Esophagus squamous epithelium (tissue), 5 donors: ENCODE results near the gene SFTPD. TPM values are rescaled to one million over a fixed set of nuclear protein-coding genes. Genes with fewer than 3 reads are reported as not detected.
A peak's percentile ranks its signal among the peaks of the same experiment; 100 is the strongest.
"Not testable (repeated sequence)": the region's sequence is repeated elsewhere in the genome, so short reads cannot be mapped to it uniquely, and the experiment has no call there.

Experiments used
- DNase-seq: peaks from one replicate; lab custom pipeline; 2025; lab: John Stamatoyannopoulos, UW
- H3K27ac ChIP-seq, 4 donors: fragments of 200-600 bp; sonication (generic); one replicate each; pipeline ENCODE4 v1.5.1; 2016 to 2019; ENCODE audit warnings: mild to moderate bottlenecking in 1 of 4
- H3K27me3 ChIP-seq, 4 donors: fragments of 200-600 bp; sonication (generic); 1 replicate in 3 of 4; 2 replicates in 1 of 4; pipeline versions ENCODE4 v1.5.1 to v1.6.0; 2017 to 2021; ENCODE audit warnings: antibody characterized with exemption in 1 of 4
- H3K36me3 ChIP-seq, 3 donors: fragments of 200-600 bp; sonication (generic); one replicate each; pipeline ENCODE4 v1.5.1; 2016 to 2019
- H3K4me1 ChIP-seq, 3 donors: fragments of 200-600 bp; sonication (generic); one replicate each; pipeline ENCODE4 v1.5.1; 2017 to 2019
- H3K4me3 ChIP-seq, 4 donors: fragments of 200-600 bp; sonication (generic); 1 replicate in 3 of 4; 2 replicates in 1 of 4; pipeline ENCODE4 v1.5.1; 2016 to 2019; ENCODE audit warnings: mild to moderate bottlenecking in 2 of 4, moderate library complexity in 1 of 4
- H3K9me3 ChIP-seq, 3 donors: fragments of 200-600 bp; sonication (generic); one replicate each; pipeline ENCODE4 v1.5.1; 2016 to 2019
- POLR2A ChIP-seq, 4 donors: fragments of 450-650 bp; IDR thresholded peaks; one replicate each; pipeline ENCODE4 v1.6.1; 2017; ENCODE audit warnings: antibody characterized with exemption in 4 of 4, mild to moderate bottlenecking in 4 of 4, moderate library complexity in 3 of 4
- WGBS, 2 donors: methylation state at CpG; one replicate each; pipeline ENCODE4 v1.1.5; 2018; 5-methylcytosine and 5-hydroxymethylcytosine counted together
- intact Hi-C: fragments of 100-400 bp; cut with DNase I; formaldehyde crosslinking; loops from one replicate; pipeline ENCODE4 v1.15.0; 2022
- total RNA-seq, 4 donors: library from RNA; depleted of rRNA; stranded (reverse); fragments of >200 nt; gene quantifications; one replicate each; pipeline ENCODE4 v1.1.0, GENCODE V29; 2016
- TF ChIP-seq, protein P1 (sequence below), 6 experiments: fragments of 450-650 bp in 4 of 6; fragments of 200-600 bp in 2 of 6; sonication (generic) in 2 of 6; IDR thresholded peaks; one replicate each; pipeline ENCODE4 v1.5.1; 2016 to 2019; ENCODE audit warnings: antibody characterized with exemption in 6 of 6, mild to moderate bottlenecking in 4 of 6, moderate library complexity in 4 of 6
- donor health status: DM: yes; HTN: yes; CAD: no.

The SFTPD gene
- total RNA-seq, 4 donors from 2014 or later = 0.83 to 1.2 (median 1.0) TPM

DNA sequence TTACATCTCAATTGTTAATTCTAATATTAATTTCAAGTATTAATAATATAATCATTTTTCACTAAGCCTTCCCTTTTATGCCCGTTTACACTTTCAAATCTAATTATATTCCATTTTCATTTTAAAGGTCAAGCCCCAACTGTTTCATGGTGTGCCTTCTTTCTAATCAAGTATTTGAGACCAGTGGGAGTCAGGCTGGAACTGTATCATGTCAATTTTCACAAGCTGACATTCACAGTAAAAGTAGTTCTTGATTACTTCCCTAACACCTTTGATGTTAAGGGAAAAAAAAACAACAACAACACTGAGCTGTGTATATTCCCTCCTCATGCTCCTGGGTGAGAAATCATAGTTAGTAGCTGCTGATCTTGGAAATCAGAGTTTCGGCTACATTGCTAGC is 38.1 kb downstream of the SFTPD start:
- Histone ChIP-seq H3K4me1 (no peaks in the 10 kb centered on the region), H3K9me3 (no peaks in the 10 kb centered on the region), H3K27me3 (peaks cover 0 to 7% (median 0%) of the 10 kb centered on the region in 4 donors), H3K27ac (no peak overlapping the region), H3K4me3 (no peak overlapping the region), H3K36me3 (no peaks in the 10 kb centered on the region)
- intact Hi-C loops = no loop called here
- WGBS, 2 donors = 74 to 79% methylated on average over 2 of the region's 2 CpGs
- DNase-seq = no peak
- TF ChIP-seq, protein P1, sequence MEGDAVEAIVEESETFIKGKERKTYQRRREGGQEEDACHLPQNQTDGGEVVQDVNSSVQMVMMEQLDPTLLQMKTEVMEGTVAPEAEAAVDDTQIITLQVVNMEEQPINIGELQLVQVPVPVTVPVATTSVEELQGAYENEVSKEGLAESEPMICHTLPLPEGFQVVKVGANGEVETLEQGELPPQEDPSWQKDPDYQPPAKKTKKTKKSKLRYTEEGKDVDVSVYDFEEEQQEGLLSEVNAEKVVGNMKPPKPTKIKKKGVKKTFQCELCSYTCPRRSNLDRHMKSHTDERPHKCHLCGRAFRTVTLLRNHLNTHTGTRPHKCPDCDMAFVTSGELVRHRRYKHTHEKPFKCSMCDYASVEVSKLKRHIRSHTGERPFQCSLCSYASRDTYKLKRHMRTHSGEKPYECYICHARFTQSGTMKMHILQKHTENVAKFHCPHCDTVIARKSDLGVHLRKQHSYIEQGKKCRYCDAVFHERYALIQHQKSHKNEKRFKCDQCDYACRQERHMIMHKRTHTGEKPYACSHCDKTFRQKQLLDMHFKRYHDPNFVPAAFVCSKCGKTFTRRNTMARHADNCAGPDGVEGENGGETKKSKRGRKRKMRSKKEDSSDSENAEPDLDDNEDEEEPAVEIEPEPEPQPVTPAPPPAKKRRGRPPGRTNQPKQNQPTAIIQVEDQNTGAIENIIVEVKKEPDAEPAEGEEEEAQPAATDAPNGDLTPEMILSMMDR (IDR thresholded peaks at IDR 0.05) = no peak

DNA sequence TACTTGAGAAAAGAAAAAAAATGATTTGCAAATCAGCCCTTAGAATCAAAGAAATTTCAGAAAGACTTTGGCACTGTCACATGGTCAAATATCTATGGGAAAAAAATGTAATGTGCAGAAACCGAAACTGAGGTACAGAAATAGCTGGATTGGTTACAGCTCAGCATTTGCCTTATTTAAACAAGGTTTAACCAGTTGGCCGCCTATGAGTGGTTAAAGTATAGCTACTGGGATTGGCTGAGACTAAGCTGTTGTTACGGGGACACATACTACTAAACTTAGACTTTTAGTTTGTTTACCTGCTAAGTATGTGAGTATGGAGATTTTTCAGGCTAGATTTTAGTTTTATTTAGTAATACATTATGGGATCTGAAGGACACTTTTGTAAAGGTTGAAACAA is 38.6 kb downstream of the SFTPD start:
- H3K9me3 ChIP-seq = no peaks in the 10 kb centered on the region
- H3K27me3 ChIP-seq = peaks cover 0 to 12% (median 0%) of the 10 kb centered on the region in 4 donors
- no peak overlapping the region for H3K4me3 ChIP-seq
- no peak for DNase-seq
- H3K4me1 ChIP-seq = peaks cover 0 to 3% (median 0%) of the 10 kb centered on the region in 3 donors
- no peak for TF ChIP-seq POLR2A (IDR thresholded peaks at IDR 0.05)
- TF ChIP-seq, protein P1 (IDR thresholded peaks at IDR 0.05) = no peak
- 50 to 62% methylated on average over 3 of the region's 3 CpGs for WGBS, 2 donors
- intact Hi-C loops = no loop called here
- no peaks in the 10 kb centered on the region for H3K36me3 ChIP-seq
- H3K27ac ChIP-seq = no peak overlapping the region

DNA sequence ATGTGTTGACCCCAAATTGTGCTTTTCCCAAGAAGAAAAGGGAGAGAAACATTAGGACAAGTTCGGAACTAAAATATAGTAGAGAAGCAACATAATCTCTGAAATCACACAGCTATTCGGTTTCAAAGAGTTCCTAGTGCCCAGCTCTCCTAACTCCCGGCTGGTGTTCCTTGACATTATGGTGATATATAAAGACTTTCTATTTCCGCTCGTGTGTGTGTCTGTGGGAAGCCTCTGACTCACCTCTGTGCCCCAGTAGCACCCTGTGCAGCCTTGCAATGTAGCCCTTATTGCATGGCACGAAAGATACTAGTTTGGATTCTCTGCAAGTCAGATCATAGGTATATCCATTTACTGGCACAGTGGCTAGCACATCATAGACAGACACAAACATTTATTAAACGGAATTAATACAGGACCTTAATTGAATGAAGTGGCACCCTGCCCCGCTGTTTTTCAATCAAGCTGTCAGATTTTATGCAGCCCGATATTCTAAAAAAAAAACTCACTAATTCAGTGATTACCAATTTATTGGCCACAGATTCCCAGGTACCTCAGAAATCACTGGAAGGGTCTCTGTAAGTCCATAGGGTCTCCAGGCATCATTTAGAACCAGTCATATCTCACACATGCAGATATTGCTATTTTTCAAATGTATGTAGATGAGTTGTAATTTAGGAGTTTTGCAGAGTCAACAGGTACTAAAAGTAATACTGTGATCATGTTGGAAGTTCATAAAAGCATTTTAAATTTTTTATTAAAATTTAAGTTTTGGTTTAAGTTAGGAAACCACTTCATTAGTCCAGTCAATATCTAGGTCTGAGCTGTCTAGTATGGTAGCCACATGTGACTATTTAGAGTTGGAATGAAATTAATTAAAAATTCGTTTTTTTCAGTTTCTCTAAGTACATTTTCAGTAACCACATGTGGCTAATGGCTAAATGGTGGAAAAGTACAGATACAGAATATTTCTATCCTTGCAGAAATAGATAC is 43.3 kb downstream of the SFTPD start:
- peak overlapping the region; percentile 32 to 69 (median 59) for H3K4me3 ChIP-seq
- H3K9me3 ChIP-seq = no peaks in the 10 kb centered on the region
- no peak for DNase-seq
- WGBS, 2 donors = 24 to 26% methylated on average over 10 of the region's 10 CpGs
- intact Hi-C loops = no loop called here
- peak overlapping the region in 3 of 4 donors; percentile 71 to 85 (median 84) for H3K27ac ChIP-seq
- H3K4me1 ChIP-seq = peaks cover 0 to 19% (median 6%) of the 10 kb centered on the region in 3 donors
- H3K36me3 ChIP-seq = no peaks in the 10 kb centered on the region
- TF ChIP-seq POLR2A (IDR thresholded peaks at IDR 0.05) = no peak
- TF ChIP-seq, protein P1 (IDR thresholded peaks at IDR 0.05) = no peak
- H3K27me3 ChIP-seq = peaks cover 0 to 31% (median 0%) of the 10 kb centered on the region in 4 donors

DNA sequence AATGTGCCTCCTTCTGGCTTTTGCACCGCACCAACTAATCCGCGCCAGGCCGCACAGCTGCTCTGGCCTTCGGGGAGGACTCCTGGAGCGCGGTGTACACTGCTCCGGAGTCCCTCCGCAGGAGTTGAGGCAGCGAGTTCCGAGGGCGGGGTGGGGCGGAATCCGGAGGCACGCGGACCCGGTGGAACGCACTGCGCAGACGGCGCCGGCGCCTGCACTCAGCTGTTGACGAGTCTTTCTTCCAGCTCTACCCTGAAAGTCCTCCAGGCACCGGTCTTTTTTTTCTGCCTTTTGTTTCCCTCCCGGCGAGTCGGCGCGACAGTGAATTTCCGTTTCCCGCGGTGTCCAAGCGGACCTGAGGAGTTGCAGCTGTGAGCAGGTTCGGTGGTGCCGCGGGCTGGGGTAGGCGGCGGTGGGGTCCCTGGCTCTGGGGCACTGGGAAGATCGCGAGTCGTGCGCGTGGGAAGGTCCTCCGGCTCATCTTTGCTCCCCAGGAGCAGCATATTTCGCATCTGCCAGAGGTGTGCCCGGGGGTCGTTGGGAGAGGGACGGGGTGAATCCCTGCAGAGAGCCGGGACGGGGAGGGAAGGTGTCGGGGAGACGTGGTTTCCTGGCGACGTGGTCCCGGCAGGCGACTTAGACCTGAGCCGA is 44.1 kb downstream of the SFTPD start:
- H3K4me3 ChIP-seq = peak overlapping the region; percentile 32 to 69 (median 59)
- intact Hi-C loops = no loop called here
- TF ChIP-seq POLR2A (IDR thresholded peaks at IDR 0.05) = no peak
- TF ChIP-seq, protein P1 (IDR thresholded peaks at IDR 0.05) = no peak
- H3K4me1 ChIP-seq = peaks cover 0 to 19% (median 6%) of the 10 kb centered on the region in 3 donors
- no peak for DNase-seq
- 0 to 5% methylated on average over 14 to 24 of the region's 58 CpGs for WGBS, 2 donors
- peaks cover 0 to 37% (median 0%) of the 10 kb centered on the region in 4 donors for H3K27me3 ChIP-seq
- H3K27ac ChIP-seq = peak overlapping the region; percentile 35 to 85 (median 78)
- no peaks in the 10 kb centered on the region for H3K9me3 ChIP-seq
- H3K36me3 ChIP-seq = no peaks in the 10 kb centered on the region

DNA sequence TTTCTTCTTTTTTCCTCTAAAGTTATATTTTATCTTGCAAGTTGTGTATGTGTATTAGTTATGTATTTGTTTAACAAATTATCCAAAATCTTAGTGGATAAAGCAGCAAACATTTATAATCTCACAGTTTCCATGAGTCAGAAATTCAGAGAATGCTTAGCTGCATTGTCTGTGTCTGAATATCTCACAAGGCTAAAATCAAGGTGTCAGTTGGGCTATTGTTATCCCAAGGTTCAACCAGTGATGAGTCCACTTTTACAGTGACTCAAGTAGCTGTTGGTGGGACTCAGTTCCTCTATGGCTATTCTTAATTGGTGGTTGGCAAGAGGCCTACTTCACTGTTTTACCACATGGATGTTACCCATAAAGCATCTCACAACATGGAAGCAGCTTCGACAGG is 47.3 kb downstream of the SFTPD start:
- DNase-seq, H3K36me3 ChIP-seq, intact Hi-C loops, H3K9me3 ChIP-seq, H3K27ac ChIP-seq, H3K4me3 ChIP-seq: not testable (repeated sequence)
- 64 to 78% methylated on average over 1 of the region's 1 CpG for WGBS, 2 donors
- Histone ChIP-seq H3K27me3 (peaks cover 0 to 35% (median 0%) of the 10 kb centered on the region in 4 donors), H3K4me1 (peaks cover 0 to 19% (median 6%) of the 10 kb centered on the region in 3 donors)
